DMS79 treated with DMSO at 0.1 percent for 48 hours (cell line): ENCODE results near the gene BIN1.

Source experiments
- DNase-seq: peaks from one replicate; lab custom pipeline; 2025; lab: John Stamatoyannopoulos, UW

The BIN1 gene

GRCh38 chr2:126999106-126999756 lies 107.7 kb downstream of the BIN1 start:
- DNase-seq = no peak

- no peak for DNase-seq
Observed at GRCh38 chr2:126998486-126998885, 108.5 kb downstream of the BIN1 start.
